HCT116 (cell line): Measurements from ENCODE around the gene PRPF31. TPM values are rescaled to one million over a fixed set of nuclear protein-coding genes. Genes with fewer than 3 reads are reported as not detected.

Experiments used
- ATAC-seq: fragments of 200-7000 bp; cut with Tn5 transposase; 2 replicates; pipeline ENCODE4 v1.9.1; 2020; ENCODE audit warnings: mild to moderate bottlenecking, moderate library complexity
- BruUV-seq: library from RNA; stranded (reverse); fragments of 400-500 nt; replicated peaks from 2 replicates; lab custom pipeline; 2021; lab: Mats Ljungman, UMichigan
- CTCF ChIA-PET: fragments of 300-600 bp; sonication (Branson Sonifier 250); formaldehyde crosslinking; loops from one replicate; lab custom pipeline; 2021; ENCODE audit warnings: antibody characterized with exemption; lab: Charles Lee
- POLR2A ChIA-PET: fragments of 300-600, 350-600 bp; sonication (Branson Sonifier 250); formaldehyde crosslinking; loops from one replicate; lab custom pipeline; 2021; ENCODE audit warnings: antibody characterized with exemption; lab: Charles Lee
- RAD21 ChIA-PET, 2 experiments: fragments of 300-600 bp; sonication (Branson Sonifier 250); formaldehyde crosslinking; loops; one replicate each; lab custom pipeline; 2023; ENCODE audit warnings: low total read pairs in 2 of 2; ENCODE audit not compliant: uncharacterized antibody in 2 of 2, unreplicated experiment in 2 of 2, low non-redundant PET in 1 of 2; lab: Charles Lee
- DNase-seq: peaks from one replicate; pipeline ENCODE4 v3.0.0-alpha.2; 2010; ENCODE audit warnings: low read depth, low spot score
- H2AFZ ChIP-seq: fragments of 200-600 bp; shearing (Covaris generic), sonication (generic); 2 replicates; pipeline ENCODE4 v1.6.1; 2017; ENCODE audit warnings: low read depth, mixed run types, mixed read lengths, antibody characterized with exemption, low read length; ENCODE audit not compliant: poor library complexity, severe bottlenecking
- H3K27ac ChIP-seq: 2 replicates; pipeline ENCODE4 v1.5.1; 2012; ENCODE audit warnings: low read depth, low read length
- H3K27me3 ChIP-seq: fragments of 200-600 bp; sonication (generic); 2 replicates; pipeline ENCODE4 v1.6.1; 2016; ENCODE audit warnings: mixed run types, low read length, mixed read lengths; ENCODE audit not compliant: insufficient read depth
- H3K36me3 ChIP-seq, 2 experiments: fragments of 200-500 bp in 1 of 2; fragments of 200-600 bp in 1 of 2; sonication (Bioruptor generic) in 1 of 2; sonication (generic) in 1 of 2; 2 replicates each; pipeline versions ENCODE4 v1.5.1 to v1.6.1; 2014 to 2016; ENCODE audit warnings: low read length in 2 of 2, inconsistent platforms in 1 of 2, mixed read lengths in 1 of 2, mixed run types in 1 of 2; ENCODE audit not compliant: insufficient read depth in 2 of 2, control insufficient read depth in 1 of 2
- H3K4me1 ChIP-seq, 2 experiments: fragments of 200-600 bp in 1 of 2; sonication (generic) in 1 of 2; 2 replicates each; pipeline versions ENCODE4 v1.5.1 to v1.6.1; 2012 to 2017; ENCODE audit warnings: low read length in 2 of 2, inconsistent platforms in 1 of 2, mild to moderate bottlenecking in 1 of 2, mixed read lengths in 1 of 2, mixed run types in 1 of 2, moderate library complexity in 1 of 2; ENCODE audit not compliant: insufficient read depth in 2 of 2, control insufficient read depth in 1 of 2
- H3K4me2 ChIP-seq: fragments of 200-600 bp; sonication (generic); 2 replicates; pipeline ENCODE4 v1.6.1; 2017; ENCODE audit warnings: mixed run types, low read length, mixed read lengths
- H3K4me3 ChIP-seq, 2 experiments: fragments of 200-600 bp in 1 of 2; sonication (generic) in 1 of 2; replicated peaks in 1 of 2; 2 replicates each; pipeline ENCODE4 v1.5.1; 2011 to 2016; ENCODE audit warnings: low read length in 2 of 2, control low read depth in 1 of 2, low read depth in 1 of 2, mild to moderate bottlenecking in 1 of 2, mixed read lengths in 1 of 2, mixed run types in 1 of 2
- H3K79me2 ChIP-seq: fragments of 200-600 bp; sonication (generic); 2 replicates; pipeline ENCODE4 v1.6.1; 2017; ENCODE audit warnings: mild to moderate bottlenecking, mixed run types, low read length, moderate library complexity, mixed read lengths; ENCODE audit not compliant: insufficient read depth
- H3K9ac ChIP-seq: fragments of 200-600 bp; sonication (generic); 2 replicates; pipeline ENCODE4 v1.6.1; 2016; ENCODE audit warnings: low read length, mixed read lengths
- H3K9me2 ChIP-seq: fragments of 200-600 bp; sonication (generic), shearing (Covaris generic); 2 replicates; pipeline ENCODE4 v1.6.1; 2017; ENCODE audit warnings: mixed run types, mild to moderate bottlenecking, moderate library complexity; ENCODE audit not compliant: insufficient read depth
- H3K9me3 ChIP-seq, 2 experiments: fragments of 200-500 bp in 1 of 2; fragments of 200-600 bp in 1 of 2; sonication (Bioruptor generic) in 1 of 2; sonication (generic) in 1 of 2; 2 replicates each; pipeline ENCODE4 v1.6.1; 2014 to 2017; ENCODE audit warnings: low read length in 2 of 2, mixed read lengths in 2 of 2, inconsistent platforms in 1 of 2, low read depth in 1 of 2, mild to moderate bottlenecking in 1 of 2, mixed run types in 1 of 2, moderate library complexity in 1 of 2; ENCODE audit not compliant: control insufficient read depth in 1 of 2, insufficient read depth in 1 of 2
- H4K20me1 ChIP-seq: fragments of 200-600 bp; sonication (generic), shearing (Covaris generic); 2 replicates; pipeline ENCODE4 v1.6.1; 2017; ENCODE audit warnings: mixed run types, mild to moderate bottlenecking, moderate library complexity; ENCODE audit not compliant: insufficient read depth
- CEBPB ChIP-seq: IDR thresholded peaks from 2 replicates; pipeline ENCODE4 v1.6.1; 2012; ENCODE audit warnings: low read depth
- CTCF ChIP-seq, 3 experiments: fragments of 200-600 bp in 1 of 3; sonication (generic) in 1 of 3; IDR thresholded peaks in 2 of 3; conservative IDR thresholded peaks in 1 of 3; 2 replicates each; pipeline ENCODE4 v1.5.1; 2012 to 2017; ENCODE audit warnings: low read depth in 2 of 3, low read length in 2 of 3, antibody characterized with exemption in 1 of 3, borderline replicate concordance in 1 of 3, control low read depth in 1 of 3, mild to moderate bottlenecking in 1 of 3, mixed read lengths in 1 of 3, mixed run types in 1 of 3, moderate library complexity in 1 of 3; ENCODE audit not compliant: insufficient read depth in 1 of 3
- ELF1 ChIP-seq: IDR thresholded peaks from 2 replicates; pipeline ENCODE4 v1.6.1; 2012; ENCODE audit warnings: low read depth, borderline replicate concordance
- FOSL1 ChIP-seq: IDR thresholded peaks from 2 replicates; pipeline ENCODE4 v1.6.1; 2012; ENCODE audit warnings: low read depth
- JUND ChIP-seq: IDR thresholded peaks from 2 replicates; pipeline ENCODE4 v1.6.1; 2012
- MAX ChIP-seq: IDR thresholded peaks from 2 replicates; pipeline ENCODE4 v1.6.1; 2012
- POLR2AphosphoS5 ChIP-seq: IDR thresholded peaks from 2 replicates; pipeline ENCODE4 v1.6.1; 2011; ENCODE audit warnings: mild to moderate bottlenecking, low read depth, low read length, moderate library complexity
- RAD21 ChIP-seq: IDR thresholded peaks from 2 replicates; pipeline ENCODE4 v1.6.1; 2012; ENCODE audit warnings: low read depth, mild to moderate bottlenecking
- REST ChIP-seq: IDR thresholded peaks from 2 replicates; pipeline ENCODE4 v1.6.1; 2012; ENCODE audit warnings: low read depth
- SIN3A ChIP-seq: IDR thresholded peaks from 2 replicates; pipeline ENCODE4 v1.6.1; 2012; ENCODE audit warnings: low read depth
- SP1 ChIP-seq: IDR thresholded peaks from 2 replicates; pipeline ENCODE4 v1.6.1; 2012; ENCODE audit warnings: low read depth
- SRF ChIP-seq: IDR thresholded peaks from 2 replicates; pipeline ENCODE4 v1.6.1; 2012; ENCODE audit warnings: low read depth
- TCF7L2 ChIP-seq: IDR thresholded peaks from 2 replicates; pipeline ENCODE4 v1.7.0; 2011; ENCODE audit warnings: borderline replicate concordance, inconsistent platforms; ENCODE audit not compliant: insufficient read depth, insufficient read length; ENCODE audit errors: extremely low read depth
- ZFX ChIP-seq: fragments of 450-650 bp; IDR thresholded peaks from 2 replicates; pipeline ENCODE4 v1.6.1; 2017
- intact Hi-C: fragments of 100-400 bp; cut with micrococcal nuclease; formaldehyde crosslinking; loops from 2 replicates; pipeline ENCODE4 v1.10.0; 2022
- total RNA-seq: library from RNA; stranded (reverse); gene quantifications from one replicate; pipeline ENCODE4 v1.2.1, GENCODE V29; 2021; ENCODE audit not compliant: unreplicated experiment

PRPF31 gene
- total RNA-seq, 1 experiment from 2014 or later, result 99.0 TPM

- no peaks in the 10 kb centered on the region for H3K27me3 ChIP-seq
- H3K36me3 ChIP-seq, result peaks cover 40 to 47% of the 10 kb centered on the region in 2 experiments; a peak in 3 of 4 replicates
- H2AFZ ChIP-seq, result no peak overlapping the region
- ChIA-PET POLR2A (no interaction called here), CTCF (no interaction called here)
- no peak overlapping the region for H3K27ac ChIP-seq
- no peak for DNase-seq
- no peak overlapping the region for H3K4me2 ChIP-seq
- H4K20me1 ChIP-seq, result no peaks in the 10 kb centered on the region
- H3K79me2 ChIP-seq, result no peaks in the 10 kb centered on the region
- TF ChIP-seq JUND (no peak), SP1 (no peak)
- TF ChIP-seq, all 23 proteins: peak for 0
- no peak for ATAC-seq
- Histone ChIP-seq H3K4me3 (no peak overlapping the region), H3K4me1 (no peaks in the 10 kb centered on the region), H3K9me2 (no peaks in the 10 kb centered on the region), H3K9me3 (no peaks in the 10 kb centered on the region), H3K9ac (no peak overlapping the region)
- intact Hi-C loops, result no loop called here
- no TSS peak for BruUV-seq
- RAD21 ChIA-PET, result no interaction called here
Observed at GRCh38 chr19:54125713-54126112, 10.2 kb downstream of the PRPF31 start.

GRCh38 chr19:54127688-54128440 lies 12.3 kb downstream of the PRPF31 start:
- H3K9me3 ChIP-seq, result no peaks in the 10 kb centered on the region
- CTCF ChIA-PET, result no interaction called here
- no peak overlapping the region for H3K9ac ChIP-seq
- no peaks in the 10 kb centered on the region for H4K20me1 ChIP-seq
- H3K4me1 ChIP-seq, result no peaks in the 10 kb centered on the region
- DNase-seq (no peak), ATAC-seq (no peak)
- peaks cover 27 to 44% of the 10 kb centered on the region in 2 experiments; a peak in 3 of 4 replicates for H3K36me3 ChIP-seq
- no peak overlapping the region for H3K4me3 ChIP-seq
- no peaks in the 10 kb centered on the region for H3K27me3 ChIP-seq
- H3K9me2 ChIP-seq, result no peaks in the 10 kb centered on the region
- no peak overlapping the region for H3K27ac ChIP-seq
- TF ChIP-seq ZFX (no peak), SRF (no peak), SIN3A (no peak), MAX (no peak), CTCF (IDR thresholded peaks at IDR 0.05 in 2 of 3, conservative IDR thresholded peaks at IDR 0.05 in 1 of 3; ENCODE audit: borderline replicate concordance in 1 of 3, insufficient read depth in 1 of 3, low read depth in 2 of 3, low read length in 2 of 3) (no peak), POLR2AphosphoS5 (no peak), ELF1 (no peak), TCF7L2 (no peak), SP1 (no peak), CEBPB (no peak), RAD21 (no peak), JUND (no peak), REST (no peak), FOSL1 (no peak)
- POLR2A ChIA-PET, result no interaction called here
- no TSS peak for BruUV-seq
- H2AFZ ChIP-seq, result no peak overlapping the region
- H3K79me2 ChIP-seq, result no peaks in the 10 kb centered on the region
- H3K4me2 ChIP-seq, result no peak overlapping the region
- intact Hi-C loops, result no loop called here
- RAD21 ChIA-PET, result no interaction called here
